CD4-positive, alpha-beta T cell treated with Interleukin-2 at 100 ng/mL for 4 hours (primary cell): ENCODE data around the gene SNTA1.
"Not testable (repeated sequence)": the region's sequence is repeated elsewhere in the genome, so short reads cannot be mapped to it uniquely, and the experiment has no call there.

Source experiments
- DNase-seq: peaks from one replicate; pipeline ENCODE4 v3.0.0-alpha.2; 2020; ENCODE audit warnings: low spot score

SNTA1 gene

DNA sequence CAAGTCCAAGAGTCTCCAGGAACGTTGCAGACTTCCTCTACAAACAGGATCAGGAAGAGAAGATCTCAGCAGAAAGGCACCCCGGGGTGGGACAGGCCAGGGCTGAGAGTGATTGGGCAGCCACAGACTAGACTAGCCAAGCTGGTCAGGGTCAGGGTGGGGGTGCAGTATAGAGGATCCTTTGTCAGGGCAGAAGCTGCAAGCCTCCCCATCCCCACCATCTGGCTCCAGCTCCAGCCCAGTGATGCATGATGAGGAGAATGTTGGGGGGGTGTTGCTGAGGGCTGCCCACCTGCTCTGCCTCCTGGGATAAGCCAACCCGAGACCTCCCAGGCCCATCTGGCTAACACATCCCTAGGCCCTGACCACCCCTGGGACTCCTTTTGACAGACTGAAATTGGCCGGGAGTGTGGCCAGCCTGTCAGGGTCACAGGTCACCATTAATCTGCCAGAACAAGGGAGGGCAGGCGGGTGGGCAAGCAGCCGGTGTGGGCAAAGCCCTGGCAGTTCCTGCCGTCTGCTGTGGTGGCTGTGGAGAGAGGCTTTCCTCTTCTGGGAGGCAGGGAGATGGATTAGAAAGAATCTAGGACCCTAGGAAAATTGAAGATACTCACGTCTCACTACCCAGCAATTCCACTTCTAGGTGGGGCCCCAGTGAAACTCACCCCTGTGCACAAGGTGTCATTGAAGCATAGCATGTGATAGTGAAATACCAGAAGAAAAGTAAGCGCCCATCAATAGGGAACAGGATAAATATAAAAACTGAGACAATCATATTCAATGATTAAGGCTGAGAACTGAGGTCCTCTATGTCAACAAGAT lies 22.1 kb upstream of the SNTA1 start:
- no peak for DNase-seq

DNA sequence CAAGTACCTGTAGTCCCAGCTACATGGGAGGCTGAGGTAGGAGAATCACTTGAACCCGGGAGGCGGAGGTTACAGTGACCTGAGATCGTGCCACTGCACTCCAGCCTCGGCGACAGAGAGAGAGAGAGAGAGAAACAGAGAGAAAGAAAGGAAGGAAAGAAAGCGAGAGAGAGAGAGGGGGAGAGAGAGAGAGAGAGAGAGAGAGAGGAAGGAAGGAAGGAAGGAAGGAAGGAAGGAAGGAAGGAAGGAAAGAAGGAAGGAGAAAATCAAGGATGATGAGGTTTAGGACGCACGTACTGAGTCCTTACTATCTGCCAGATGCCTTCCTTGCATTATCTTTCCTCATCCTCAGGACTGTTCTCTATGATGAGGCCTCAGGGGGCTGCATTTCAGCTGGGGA lies 21.2 kb upstream of the SNTA1 start:
- DNase-seq: not testable (repeated sequence)

DNA sequence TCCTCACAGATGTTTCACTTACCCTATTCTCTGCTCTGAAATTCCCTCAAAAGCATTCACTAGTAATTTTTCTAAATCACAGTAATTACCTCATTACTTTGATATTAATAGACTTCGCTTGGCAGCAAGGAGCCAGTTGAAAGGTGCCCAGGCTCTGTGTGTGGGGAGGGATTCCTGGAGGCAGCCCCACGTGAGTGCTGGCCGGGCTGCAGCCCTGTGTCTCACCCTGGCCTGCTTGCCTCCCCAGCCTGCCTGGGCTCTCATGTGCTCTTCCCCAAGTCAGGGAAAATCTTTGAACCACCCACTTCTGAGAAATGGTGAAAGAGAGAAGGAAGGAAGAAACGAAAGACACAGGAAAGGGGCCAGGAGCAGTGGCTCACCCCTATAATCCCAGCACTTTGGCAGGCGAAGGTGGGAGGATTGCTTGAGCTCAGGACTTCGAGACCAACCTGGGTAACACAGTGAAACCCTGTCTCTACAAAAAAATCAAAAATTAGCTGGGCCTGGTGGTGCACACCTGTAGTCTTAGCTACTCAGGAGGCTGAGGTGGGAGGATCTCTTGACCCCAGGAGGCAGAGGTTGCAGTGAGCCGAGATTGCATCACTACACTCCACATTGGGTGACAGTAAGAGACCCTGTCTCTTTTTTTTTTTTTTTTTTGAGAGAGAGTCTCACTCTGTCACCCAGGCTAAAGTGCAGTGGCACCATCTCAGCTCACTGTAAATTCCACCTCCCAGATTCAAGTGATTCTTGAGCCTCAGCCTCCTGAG lies 20.0 kb upstream of the SNTA1 start:
- DNase-seq: no peak

DNA sequence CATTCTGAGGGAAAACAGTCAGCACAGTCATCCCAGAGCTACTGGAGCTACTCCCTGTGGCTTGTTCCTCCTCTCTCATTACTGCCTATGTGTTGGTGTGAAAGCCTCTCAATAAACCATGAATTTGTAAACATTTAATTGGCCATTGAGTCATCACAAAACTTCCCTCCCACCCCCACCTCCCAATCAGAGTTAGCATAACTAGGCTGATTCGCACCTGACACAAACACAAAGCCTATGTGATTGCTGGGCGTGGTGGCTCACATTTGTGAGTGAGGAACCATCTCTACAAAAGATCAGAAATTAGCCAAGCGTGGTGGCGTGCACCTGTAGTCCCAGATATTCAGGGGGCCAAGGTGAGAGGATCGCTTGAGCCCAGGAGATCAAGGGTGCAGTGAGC lies 17.1 kb upstream of the SNTA1 start:
- no peak for DNase-seq

DNA sequence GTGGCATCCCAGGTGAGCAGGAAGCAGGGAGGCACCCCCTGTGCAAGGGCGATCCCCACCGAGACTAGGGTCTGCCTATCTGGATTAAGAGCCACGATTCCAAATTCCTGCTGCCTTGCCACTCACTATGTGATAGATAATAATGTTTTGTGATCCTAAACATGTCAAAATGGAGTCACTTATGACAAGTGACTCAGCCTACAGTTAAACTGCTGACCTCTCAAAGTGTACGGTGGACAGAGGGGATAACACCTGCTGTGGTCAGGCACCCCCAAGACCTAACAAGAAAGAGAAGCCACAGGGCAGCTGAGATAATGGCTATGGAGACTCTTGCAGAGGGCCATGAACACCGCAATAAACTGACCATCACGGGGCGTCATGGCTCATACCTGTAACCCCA lies 16.0 kb upstream of the SNTA1 start:
- no peak for DNase-seq

DNA sequence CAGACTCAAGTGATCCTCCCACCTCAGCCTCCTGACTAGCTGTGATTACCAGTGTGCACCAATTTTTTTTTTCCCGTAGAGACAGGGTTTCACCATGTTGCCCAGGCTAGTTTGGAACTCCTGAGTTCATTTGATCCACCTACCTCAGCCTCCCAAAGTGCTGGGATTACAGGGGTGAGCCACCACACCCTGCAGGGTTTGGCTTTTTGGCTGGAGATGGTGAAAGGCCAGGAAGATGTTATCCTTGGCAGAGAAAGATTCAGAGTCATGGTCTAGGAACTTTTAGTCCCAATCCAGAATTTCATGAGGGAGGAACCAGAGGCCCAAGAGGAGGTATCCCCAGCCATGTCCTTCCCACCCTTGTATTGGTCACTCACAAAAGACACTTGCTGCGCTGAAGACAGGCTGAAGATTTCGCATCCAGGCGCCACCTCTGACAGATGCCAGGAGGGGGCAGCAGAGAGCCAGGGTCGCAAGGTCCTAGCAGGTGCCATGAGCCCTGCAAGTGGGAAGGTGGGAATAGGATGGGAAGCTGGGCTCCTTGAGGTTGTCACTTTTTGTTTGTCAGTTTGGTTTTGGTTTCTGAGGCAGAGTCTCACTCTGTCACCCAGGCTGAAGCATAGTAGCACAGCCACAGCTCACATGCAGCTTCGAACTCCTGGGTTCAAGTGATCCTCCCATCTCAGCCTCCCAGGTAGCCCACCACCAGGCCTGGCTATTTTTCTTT lies 13.5 kb upstream of the SNTA1 start:
- peak; percentile 83 for DNase-seq

DNA sequence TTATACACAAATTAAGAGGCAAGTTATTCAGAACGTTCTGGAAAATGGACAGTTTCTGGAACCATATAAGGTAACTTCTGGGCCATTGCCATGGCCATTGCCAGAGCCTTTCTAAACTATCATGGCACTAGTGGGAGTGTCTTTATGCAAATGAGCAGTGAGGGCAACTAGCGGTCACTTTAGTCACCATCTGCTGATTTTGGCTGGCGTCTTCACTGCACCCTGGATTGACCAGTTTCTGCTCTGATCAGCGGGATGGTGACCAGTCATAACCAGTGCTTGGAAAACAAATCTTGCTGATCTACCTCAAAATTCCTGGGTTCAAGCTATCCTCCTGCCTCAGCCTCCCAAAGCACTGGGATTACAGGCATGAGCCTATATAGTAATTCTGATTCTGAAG lies 7.3 kb upstream of the SNTA1 start:
- DNase-seq: no peak

DNA sequence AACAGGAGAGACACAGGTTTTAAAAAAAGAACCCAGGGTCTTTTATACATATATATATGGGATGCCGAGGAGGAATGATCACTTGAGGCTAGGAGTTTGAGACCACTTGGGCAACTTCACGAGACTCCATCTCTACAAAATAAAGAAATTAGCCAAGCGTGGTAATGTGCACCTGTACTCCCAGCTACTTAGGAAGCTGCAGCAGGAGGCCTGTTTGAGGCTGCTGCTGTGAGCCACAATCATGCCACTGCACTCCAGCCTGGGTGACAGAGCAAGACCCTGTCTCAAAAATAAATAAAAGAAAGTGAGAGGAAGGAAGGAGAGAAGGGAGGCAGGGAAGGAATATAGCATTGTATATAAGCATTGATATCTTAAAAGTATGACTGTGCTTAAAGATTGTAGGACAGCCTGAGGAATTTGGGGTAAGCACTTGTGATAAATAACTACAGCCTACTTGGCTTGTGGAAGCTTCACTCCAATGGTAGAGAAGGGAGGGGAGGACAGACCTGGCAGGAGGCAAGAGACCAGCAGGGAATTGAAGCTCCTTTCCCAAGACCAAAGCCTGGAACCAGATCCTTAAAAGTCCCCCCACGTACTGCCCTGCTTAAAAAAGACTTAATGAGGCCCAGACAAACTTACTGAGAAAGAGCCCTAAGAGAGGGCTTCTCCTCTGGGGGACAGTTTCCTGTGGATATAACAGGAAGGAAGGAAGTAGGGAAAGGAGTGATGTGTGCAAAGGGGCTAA lies 2.5 kb upstream of the SNTA1 start:
- DNase-seq: no peak

DNA sequence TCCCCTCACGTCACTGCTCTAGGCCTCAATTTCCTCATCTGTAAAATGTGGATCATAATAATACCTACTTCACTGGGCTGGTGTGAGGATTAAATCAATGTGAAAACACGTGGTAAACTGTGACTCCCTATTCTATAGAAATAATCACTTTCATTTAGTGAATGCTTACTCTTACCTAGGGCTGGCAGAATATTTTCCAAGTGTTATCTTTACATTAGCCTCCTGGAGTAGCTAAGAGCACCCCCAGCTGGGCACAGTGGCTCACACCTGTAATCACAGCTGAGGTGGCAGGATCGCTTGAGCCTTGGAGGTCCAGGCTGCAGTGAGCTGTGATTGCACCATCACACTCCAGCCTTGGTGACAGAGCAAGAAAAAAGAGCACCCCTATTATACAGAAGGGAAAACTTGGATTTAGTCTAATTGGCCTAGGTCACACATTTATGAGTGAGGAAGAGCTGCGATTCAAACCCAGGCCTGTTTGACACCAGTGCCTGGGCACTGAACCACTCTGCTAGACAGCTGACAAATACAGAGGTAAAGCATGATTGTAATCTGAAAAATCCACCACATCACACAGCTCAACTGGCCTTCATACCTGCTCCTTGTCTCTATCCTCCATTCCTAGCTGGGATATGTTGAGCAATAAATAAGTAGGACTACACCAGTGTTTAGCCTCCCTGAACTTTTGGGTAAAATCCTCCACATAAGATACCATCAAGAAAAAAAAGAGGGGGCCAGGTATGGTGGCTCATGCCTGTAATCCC lies 1.4 kb upstream of the SNTA1 start:
- DNase-seq: peak; percentile 35

DNA sequence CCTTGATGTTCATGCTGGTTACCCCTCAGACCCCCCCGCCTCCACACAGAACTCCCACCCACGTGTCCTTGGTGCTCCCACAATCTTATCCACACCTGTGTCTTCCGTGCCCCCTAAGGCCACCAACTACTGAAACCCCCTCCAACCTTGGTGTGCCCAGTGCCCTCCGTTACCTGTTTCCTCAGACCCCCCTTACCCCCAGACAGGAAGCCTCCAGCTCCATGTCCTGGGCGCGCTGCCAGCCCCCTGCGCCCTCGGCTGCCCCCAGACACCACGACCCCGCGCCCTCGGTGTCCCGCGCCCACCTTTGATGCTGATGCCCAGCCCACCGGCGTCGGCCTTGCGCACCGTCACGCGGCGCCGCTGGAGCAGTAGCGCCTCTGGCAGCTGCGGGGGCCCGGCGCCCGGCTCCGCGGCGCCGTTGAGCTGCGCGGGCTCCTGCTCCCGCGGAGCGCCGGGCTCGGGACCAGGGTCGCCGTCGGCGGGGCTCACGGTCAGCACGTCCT lies 504 bp downstream of the SNTA1 start:
- no peak for DNase-seq

DNA sequence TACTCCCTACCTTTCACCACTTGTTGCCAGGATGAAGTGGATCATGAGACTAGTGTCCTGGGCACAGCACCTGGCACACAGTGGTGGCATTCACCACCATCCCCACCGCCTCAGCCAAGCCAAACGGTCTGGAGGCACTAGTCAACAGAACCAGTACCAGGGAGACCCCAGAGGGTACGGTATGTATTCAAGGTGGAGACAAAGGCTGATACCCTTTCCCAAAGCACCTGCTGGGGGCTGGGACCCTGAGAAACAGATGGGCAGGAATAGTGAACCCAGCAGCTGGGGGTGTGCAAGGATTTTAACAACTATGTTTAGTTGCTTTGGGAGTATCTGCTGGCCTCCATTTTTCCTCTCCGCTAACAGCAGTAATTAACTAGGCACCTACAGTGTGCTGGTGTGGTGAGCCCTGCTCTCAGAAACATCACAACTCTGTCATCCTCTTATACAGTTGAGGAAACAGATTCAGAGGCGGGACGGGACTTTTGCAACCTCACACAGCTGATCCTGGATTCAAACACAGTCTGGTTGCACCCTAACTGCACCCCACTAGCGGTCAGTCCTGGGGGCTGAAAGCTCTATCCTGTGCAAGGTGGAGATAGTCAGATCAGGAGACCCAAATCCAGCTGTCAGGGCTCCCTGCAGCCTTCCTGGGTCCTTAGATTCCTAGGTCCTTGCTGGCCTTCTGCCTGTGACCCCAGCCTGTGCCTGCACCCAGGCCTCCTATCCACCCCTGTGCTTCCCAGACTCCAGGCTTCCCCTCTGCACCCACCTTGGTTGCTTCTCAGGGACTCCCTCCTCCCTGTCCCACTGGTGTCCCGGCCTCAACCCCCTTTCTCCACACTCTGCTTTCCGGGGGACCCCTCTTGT lies 1.2 kb downstream of the SNTA1 start:
- no peak for DNase-seq

DNA sequence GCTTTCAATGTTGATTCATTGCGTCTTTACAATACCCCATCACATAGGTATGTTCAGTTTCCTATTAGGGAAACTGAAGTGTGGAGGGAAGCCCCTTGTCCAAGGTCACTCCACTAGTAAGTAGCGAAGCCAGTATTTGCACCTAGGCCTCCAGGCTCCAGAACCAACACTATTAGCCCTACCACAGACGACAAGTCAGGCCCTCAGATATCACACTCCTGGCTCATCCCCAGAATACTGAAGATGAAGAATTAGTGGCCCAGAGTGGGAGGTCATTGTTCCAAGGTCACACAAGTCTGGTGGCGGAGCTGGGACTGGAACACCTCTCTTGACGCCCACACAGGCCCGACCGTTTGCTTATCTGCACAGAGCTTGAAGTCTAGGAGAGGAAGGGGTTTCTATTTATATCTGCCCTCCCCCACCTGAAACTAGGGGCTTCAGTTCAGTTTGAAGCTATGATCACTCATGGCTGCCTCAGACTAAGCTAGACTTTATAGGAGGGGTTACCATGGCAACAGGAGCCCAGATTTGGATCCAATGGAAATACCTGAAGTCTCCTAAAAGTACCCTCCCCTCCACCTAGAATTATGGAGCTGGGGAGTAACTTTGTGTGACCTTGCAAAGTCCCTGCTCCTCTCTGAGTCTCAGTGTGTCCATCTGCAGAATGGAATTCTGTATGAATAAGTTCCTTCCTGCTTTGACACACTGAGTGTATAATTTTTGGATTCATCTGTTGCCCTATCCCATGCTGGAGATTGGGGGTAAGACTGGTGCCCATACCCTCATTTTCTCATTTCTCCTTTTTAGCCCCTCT lies 2.2 kb downstream of the SNTA1 start:
- no peak for DNase-seq

DNA sequence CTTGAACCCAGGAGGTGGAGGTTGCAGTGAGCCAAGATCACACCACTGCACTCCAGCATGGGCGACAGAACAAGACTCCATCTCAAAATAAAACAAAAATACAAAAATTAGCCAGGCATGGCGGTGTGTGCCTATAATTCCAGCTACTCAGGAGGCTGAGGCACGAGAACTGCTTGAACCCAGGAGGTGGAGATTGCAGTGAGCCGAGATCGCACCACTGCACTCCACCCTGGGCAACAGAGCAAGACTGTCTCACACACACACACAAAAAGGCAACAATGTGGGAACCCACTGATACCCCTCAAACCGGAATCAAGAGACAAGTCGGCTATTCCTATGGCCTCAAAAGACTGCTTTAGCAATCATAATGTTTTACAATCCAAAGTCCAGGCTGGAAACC lies 3.0 kb downstream of the SNTA1 start:
- not testable (repeated sequence) for DNase-seq

DNA sequence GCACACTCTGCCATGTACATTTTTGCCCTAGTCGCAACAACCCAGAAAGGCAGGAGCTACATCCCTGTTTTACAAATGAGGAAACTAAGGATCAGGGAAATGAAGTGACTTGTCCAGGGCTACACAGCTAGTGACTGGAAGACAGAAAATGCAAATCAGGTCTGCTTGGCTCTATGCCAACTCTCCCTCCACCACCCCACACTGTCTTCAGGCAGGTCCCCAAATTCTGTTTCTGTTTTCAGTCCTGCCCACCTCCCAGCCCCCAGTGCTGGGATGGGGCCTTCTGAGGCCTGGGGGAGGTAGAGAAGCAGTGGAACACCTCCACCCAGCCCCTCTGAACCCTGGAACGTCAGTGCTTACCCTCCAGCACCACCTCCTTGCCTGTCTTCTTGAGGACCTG lies 5.1 kb downstream of the SNTA1 start:
- DNase-seq: no peak

DNA sequence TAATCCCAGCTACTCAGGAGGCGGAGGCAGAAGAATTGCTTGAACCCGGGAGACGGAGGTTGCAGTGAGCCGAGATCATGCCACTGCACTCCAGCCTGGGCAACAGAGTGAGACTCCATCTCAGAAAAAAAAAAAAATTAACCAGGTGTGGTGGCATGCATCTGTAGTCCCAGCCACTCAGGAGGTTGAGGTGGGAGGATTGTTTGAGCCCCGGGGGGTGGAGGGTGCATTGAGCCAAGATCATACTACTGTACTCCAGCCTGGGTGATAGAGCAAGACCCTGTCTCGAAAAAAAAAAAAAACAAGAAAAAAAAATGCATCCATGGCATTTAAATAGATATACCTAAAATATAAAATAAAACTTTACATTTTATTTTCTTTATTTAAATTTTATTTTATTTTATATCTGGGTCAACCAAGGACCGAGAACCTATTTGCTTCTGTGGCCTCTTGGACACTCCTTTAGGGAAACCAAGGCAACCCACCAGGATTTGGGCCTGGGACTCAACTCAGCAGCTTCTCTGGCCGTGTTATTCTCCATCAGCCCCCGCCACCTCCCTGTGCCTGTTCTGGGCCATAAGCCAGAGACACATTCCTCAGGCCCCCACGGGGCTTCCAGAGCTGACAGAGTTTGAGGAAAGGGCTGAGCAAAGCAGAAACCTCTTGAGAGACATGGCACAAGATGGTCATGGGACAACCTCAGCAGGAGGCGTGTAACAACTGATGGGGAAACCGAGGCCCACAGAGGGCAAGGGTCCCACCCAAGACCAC lies 6.2 kb downstream of the SNTA1 start:
- no peak for DNase-seq

DNA sequence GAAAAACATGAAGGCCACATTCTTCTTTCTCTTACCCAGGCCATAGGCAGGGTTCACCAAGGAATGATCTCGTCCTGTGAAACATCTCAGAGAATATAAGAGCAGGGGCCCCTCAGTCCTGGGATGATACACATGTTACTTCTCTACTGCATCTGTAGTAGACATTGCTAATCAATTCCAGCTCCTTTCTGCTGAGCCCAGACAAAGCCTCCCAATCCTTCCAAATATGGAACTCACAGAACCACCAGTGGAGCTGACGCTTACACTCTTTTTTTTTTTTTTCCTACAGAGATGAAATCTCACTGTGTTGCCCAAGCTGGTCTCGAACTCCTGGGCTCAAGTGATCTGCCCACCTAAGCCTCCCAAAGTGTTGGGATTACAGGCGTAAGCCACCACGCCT lies 9.1 kb downstream of the SNTA1 start:
- no peak for DNase-seq

DNA sequence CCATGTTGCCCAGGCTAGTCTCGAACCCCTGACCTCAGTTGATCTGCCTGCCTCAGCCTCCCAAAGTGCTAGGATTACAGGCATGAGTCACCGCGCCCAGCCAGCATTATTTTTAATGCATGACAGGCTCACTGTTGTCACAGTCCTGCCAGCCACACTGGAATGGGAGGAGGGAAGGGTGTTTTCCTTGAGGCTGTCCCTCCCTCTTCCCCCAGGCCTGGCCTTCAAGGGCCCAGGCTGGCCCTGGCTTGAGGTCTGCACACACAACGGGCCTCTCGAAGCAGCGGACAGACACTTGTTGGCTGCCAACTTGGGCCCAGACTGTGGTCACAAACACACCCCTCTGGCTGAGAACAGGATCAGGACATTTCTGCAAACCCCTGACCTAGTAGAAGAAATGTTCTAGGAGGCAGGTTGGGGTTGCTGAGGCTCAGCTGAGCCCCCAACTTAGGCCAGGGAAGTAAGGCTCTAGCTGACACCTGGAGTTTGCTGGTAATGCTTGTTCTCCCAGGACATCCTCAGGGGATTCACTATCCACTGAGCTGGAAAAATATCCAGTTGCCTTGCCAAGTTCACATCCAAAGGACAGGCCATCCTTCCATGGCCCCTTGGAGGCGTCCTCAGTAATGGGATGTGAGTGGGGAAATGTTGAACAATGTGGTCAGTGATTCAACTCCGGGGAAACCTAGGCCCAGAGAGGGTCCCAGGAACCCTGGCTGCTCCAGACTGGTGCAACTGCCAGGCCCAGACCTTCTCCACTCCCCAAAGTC lies 9.9 kb downstream of the SNTA1 start:
- no peak for DNase-seq
